Measurements from ENCODE around the gene ATP8B4.

- TF ChIP-seq, protein P1, sequence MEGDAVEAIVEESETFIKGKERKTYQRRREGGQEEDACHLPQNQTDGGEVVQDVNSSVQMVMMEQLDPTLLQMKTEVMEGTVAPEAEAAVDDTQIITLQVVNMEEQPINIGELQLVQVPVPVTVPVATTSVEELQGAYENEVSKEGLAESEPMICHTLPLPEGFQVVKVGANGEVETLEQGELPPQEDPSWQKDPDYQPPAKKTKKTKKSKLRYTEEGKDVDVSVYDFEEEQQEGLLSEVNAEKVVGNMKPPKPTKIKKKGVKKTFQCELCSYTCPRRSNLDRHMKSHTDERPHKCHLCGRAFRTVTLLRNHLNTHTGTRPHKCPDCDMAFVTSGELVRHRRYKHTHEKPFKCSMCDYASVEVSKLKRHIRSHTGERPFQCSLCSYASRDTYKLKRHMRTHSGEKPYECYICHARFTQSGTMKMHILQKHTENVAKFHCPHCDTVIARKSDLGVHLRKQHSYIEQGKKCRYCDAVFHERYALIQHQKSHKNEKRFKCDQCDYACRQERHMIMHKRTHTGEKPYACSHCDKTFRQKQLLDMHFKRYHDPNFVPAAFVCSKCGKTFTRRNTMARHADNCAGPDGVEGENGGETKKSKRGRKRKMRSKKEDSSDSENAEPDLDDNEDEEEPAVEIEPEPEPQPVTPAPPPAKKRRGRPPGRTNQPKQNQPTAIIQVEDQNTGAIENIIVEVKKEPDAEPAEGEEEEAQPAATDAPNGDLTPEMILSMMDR (IDR thresholded peaks at IDR 0.05 in 2 of 3, conservative IDR thresholded peaks at IDR 0.05 in 1 of 3; ENCODE audit: control insufficient read depth in 2 of 3, extremely low read depth in 1 of 3, insufficient read depth in 1 of 3, low read depth in 3 of 3, low read length in 3 of 3): no peak
- TF ChIP-seq POLR2A (IDR thresholded peaks at IDR 0.05; ENCODE audit: low read depth, low read length) (no peak), EP300 (IDR thresholded peaks at IDR 0.05; ENCODE audit: borderline replicate concordance in 1 of 2, control insufficient read depth in 1 of 2, low read depth in 2 of 2, low read length in 2 of 2) (no peak), FOXM1 (IDR thresholded peaks at IDR 0.05; ENCODE audit: low read depth, low read length) (no peak), YBX1 (IDR thresholded peaks at IDR 0.05) (no peak), YY1 (IDR thresholded peaks at IDR 0.05; ENCODE audit: low read depth, low read length) (no peak), JUND (IDR thresholded peaks at IDR 0.05; ENCODE audit: low read depth, low read length) (no peak), CHD4 (IDR thresholded peaks at IDR 0.05) (no peak), ZBTB33 (IDR thresholded peaks at IDR 0.05) (no peak), GABPA (IDR thresholded peaks at IDR 0.05; ENCODE audit: low read depth) (no peak)
- TF ChIP-seq, protein P2, sequence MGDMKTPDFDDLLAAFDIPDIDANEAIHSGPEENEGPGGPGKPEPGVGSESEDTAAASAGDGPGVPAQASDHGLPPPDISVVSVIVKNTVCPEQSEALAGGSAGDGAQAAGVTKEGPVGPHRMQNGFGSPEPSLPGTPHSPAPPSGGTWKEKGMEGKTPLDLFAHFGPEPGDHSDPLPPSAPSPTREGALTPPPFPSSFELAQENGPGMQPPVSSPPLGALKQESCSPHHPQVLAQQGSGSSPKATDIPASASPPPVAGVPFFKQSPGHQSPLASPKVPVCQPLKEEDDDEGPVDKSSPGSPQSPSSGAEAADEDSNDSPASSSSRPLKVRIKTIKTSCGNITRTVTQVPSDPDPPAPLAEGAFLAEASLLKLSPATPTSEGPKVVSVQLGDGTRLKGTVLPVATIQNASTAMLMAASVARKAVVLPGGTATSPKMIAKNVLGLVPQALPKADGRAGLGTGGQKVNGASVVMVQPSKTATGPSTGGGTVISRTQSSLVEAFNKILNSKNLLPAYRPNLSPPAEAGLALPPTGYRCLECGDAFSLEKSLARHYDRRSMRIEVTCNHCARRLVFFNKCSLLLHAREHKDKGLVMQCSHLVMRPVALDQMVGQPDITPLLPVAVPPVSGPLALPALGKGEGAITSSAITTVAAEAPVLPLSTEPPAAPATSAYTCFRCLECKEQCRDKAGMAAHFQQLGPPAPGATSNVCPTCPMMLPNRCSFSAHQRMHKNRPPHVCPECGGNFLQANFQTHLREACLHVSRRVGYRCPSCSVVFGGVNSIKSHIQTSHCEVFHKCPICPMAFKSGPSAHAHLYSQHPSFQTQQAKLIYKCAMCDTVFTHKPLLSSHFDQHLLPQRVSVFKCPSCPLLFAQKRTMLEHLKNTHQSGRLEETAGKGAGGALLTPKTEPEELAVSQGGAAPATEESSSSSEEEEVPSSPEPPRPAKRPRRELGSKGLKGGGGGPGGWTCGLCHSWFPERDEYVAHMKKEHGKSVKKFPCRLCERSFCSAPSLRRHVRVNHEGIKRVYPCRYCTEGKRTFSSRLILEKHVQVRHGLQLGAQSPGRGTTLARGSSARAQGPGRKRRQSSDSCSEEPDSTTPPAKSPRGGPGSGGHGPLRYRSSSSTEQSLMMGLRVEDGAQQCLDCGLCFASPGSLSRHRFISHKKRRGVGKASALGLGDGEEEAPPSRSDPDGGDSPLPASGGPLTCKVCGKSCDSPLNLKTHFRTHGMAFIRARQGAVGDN (IDR thresholded peaks at IDR 0.05): no peak
These were observed 18.9 kb upstream of the ATP8B4 start for GRCh38 chr15:50137893-50138292.

Data from GM12878 (cell line).